ENCODE measurements around the gene FLRT3.

DNA sequence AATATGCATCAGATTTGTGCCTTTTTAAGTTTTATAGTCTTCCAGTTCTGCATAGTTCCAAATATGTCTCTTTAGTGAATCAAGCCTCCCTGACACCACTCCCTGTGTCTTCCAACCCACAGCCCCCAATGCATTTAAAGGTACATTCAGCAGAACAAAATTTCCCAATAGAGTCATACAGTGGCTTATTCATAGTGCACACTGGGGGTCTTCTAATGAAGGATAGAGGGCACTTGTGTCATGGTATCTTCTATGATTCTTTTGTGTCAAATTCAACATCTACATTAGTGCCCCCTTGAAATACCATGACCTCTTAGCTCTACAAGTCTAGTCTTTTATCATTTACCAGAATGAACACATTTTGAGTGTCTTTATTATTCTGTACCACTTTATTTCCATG lies 33.8 kb downstream of the FLRT3 start:
- TF ChIP-seq, protein P1, sequence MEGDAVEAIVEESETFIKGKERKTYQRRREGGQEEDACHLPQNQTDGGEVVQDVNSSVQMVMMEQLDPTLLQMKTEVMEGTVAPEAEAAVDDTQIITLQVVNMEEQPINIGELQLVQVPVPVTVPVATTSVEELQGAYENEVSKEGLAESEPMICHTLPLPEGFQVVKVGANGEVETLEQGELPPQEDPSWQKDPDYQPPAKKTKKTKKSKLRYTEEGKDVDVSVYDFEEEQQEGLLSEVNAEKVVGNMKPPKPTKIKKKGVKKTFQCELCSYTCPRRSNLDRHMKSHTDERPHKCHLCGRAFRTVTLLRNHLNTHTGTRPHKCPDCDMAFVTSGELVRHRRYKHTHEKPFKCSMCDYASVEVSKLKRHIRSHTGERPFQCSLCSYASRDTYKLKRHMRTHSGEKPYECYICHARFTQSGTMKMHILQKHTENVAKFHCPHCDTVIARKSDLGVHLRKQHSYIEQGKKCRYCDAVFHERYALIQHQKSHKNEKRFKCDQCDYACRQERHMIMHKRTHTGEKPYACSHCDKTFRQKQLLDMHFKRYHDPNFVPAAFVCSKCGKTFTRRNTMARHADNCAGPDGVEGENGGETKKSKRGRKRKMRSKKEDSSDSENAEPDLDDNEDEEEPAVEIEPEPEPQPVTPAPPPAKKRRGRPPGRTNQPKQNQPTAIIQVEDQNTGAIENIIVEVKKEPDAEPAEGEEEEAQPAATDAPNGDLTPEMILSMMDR (IDR thresholded peaks at IDR 0.05), result no peak
- TF ChIP-seq POLR2AphosphoS5 (IDR thresholded peaks at IDR 0.05), result no peak
- TF ChIP-seq EP300 (IDR thresholded peaks at IDR 0.05; ENCODE audit: low read depth), result no peak

All from transverse colon (tissue), 4 donors.